Mesenchymal stem cell (in vitro differentiated cells and primary cell): ENCODE data around the gene CACNG6.

ENCODE experiments used
- DNase-seq: peaks from one replicate; pipeline ENCODE4 v3.0.0-alpha.2; 2013
- H2AFZ ChIP-seq: one replicate; pipeline ENCODE4 v1.6.1; 2013; ENCODE audit warnings: low read depth, mild to moderate bottlenecking, control low read depth, inconsistent platforms, low read length, moderate library complexity
- H2AK5ac ChIP-seq: 2 replicates; pipeline ENCODE4 v1.6.1; 2013; ENCODE audit warnings: low read length, moderate library complexity, mild to moderate bottlenecking, inconsistent platforms; ENCODE audit not compliant: severe bottlenecking
- H2BK120ac ChIP-seq: one replicate; pipeline ENCODE4 v1.6.1; 2013; ENCODE audit warnings: low read depth, mild to moderate bottlenecking, inconsistent platforms, low read length, moderate library complexity
- H2BK12ac ChIP-seq, 2 experiments: one replicate each; pipeline ENCODE4 v1.6.1; 2013; ENCODE audit warnings: inconsistent platforms in 2 of 2, low read length in 2 of 2, mild to moderate bottlenecking in 2 of 2, moderate library complexity in 2 of 2, control low read depth in 1 of 2
- H2BK15ac ChIP-seq: one replicate; pipeline ENCODE4 v1.6.1; 2013; ENCODE audit warnings: mild to moderate bottlenecking, low read depth, inconsistent platforms; ENCODE audit not compliant: poor library complexity, severe bottlenecking
- H2BK5ac ChIP-seq: 2 replicates; pipeline ENCODE4 v1.6.1; 2013; ENCODE audit warnings: low read depth, mild to moderate bottlenecking, low read length, control low read depth, inconsistent platforms; ENCODE audit not compliant: poor library complexity, severe bottlenecking
- H3K14ac ChIP-seq, 2 experiments: one replicate each; pipeline ENCODE4 v1.6.1; 2013; ENCODE audit warnings: inconsistent platforms in 2 of 2, low read length in 2 of 2, control low read depth in 1 of 2, mild to moderate bottlenecking in 1 of 2, moderate library complexity in 1 of 2
- H3K18ac ChIP-seq, 2 experiments: one replicate each; pipeline ENCODE4 v1.6.1; 2013; ENCODE audit warnings: inconsistent platforms in 2 of 2, low read length in 2 of 2, control low read depth in 1 of 2, low read depth in 1 of 2, mild to moderate bottlenecking in 1 of 2
- H3K23ac ChIP-seq, 2 experiments: one replicate each; pipeline ENCODE4 v1.6.1; 2013; ENCODE audit warnings: inconsistent platforms in 2 of 2, low read length in 2 of 2, mild to moderate bottlenecking in 2 of 2, moderate library complexity in 2 of 2, control low read depth in 1 of 2
- H3K27ac ChIP-seq: 2 replicates; pipeline ENCODE4 v1.5.1; 2013; ENCODE audit warnings: mild to moderate bottlenecking, moderate library complexity, low read length, control low read depth, inconsistent platforms; ENCODE audit not compliant: poor library complexity, severe bottlenecking
- H3K27me3 ChIP-seq, 2 experiments: 2 replicates each; pipeline versions ENCODE4 v1.6.1 to v1.7.0; 2013; ENCODE audit warnings: low read length in 2 of 2, mild to moderate bottlenecking in 2 of 2, moderate library complexity in 2 of 2, control low read depth in 1 of 2, inconsistent platforms in 1 of 2; ENCODE audit not compliant: control insufficient read depth in 1 of 2, insufficient read depth in 1 of 2
- H3K36me3 ChIP-seq, 2 experiments: 2 replicates each; pipeline versions ENCODE4 v1.6.1 to v1.7.0; 2013; ENCODE audit warnings: low read length in 2 of 2, control low read depth in 1 of 2, inconsistent platforms in 1 of 2, low read depth in 1 of 2, mild to moderate bottlenecking in 1 of 2; ENCODE audit not compliant: insufficient read depth in 2 of 2, control insufficient read depth in 1 of 2
- H3K4ac ChIP-seq, 2 experiments: one replicate each; pipeline ENCODE4 v1.6.1; 2013; ENCODE audit warnings: inconsistent platforms in 2 of 2, low read length in 2 of 2, mild to moderate bottlenecking in 2 of 2, moderate library complexity in 2 of 2, control low read depth in 1 of 2, low read depth in 1 of 2
- H3K4me1 ChIP-seq: 2 replicates; pipeline ENCODE4 v1.6.1; 2013; ENCODE audit warnings: low read depth, low read length, control low read depth; ENCODE audit not compliant: control insufficient read depth, insufficient read depth
- H3K4me2 ChIP-seq: 2 replicates; pipeline ENCODE4 v1.6.1; 2013; ENCODE audit warnings: low read length, mild to moderate bottlenecking, inconsistent platforms; ENCODE audit not compliant: poor library complexity, severe bottlenecking
- H3K4me3 ChIP-seq, 2 experiments: 2 replicates each; pipeline versions ENCODE4 v1.5.1 to v1.7.0; 2013; ENCODE audit warnings: low read length in 2 of 2, mild to moderate bottlenecking in 2 of 2, control low read depth in 1 of 2, low read depth in 1 of 2; ENCODE audit not compliant: insufficient read depth in 1 of 2
- H3K79me1 ChIP-seq: replicated peaks from 2 replicates; pipeline ENCODE4 v1.6.1; 2013; ENCODE audit warnings: mild to moderate bottlenecking, control low read depth, low read length, inconsistent platforms; ENCODE audit not compliant: poor library complexity, severe bottlenecking
- H3K9ac ChIP-seq: 2 replicates; pipeline ENCODE4 v1.7.0; 2013; ENCODE audit warnings: mild to moderate bottlenecking, low read length, moderate library complexity
- H3K9me3 ChIP-seq: 2 replicates; pipeline ENCODE4 v1.7.0; 2013; ENCODE audit warnings: mild to moderate bottlenecking, low read length; ENCODE audit not compliant: control insufficient read depth
- H4K8ac ChIP-seq: one replicate; pipeline ENCODE4 v1.6.1; 2013; ENCODE audit warnings: inconsistent platforms, mild to moderate bottlenecking, low read length, moderate library complexity
- H4K91ac ChIP-seq: one replicate; pipeline ENCODE4 v1.6.1; 2013; ENCODE audit warnings: mild to moderate bottlenecking, low read length, inconsistent platforms
- WGBS: methylation state at CpG from one replicate; pipeline ENCODE4 v1.1.7; 2013; ENCODE audit warnings: mixed read lengths; 5-methylcytosine and 5-hydroxymethylcytosine counted together

CACNG6 gene

DNA sequence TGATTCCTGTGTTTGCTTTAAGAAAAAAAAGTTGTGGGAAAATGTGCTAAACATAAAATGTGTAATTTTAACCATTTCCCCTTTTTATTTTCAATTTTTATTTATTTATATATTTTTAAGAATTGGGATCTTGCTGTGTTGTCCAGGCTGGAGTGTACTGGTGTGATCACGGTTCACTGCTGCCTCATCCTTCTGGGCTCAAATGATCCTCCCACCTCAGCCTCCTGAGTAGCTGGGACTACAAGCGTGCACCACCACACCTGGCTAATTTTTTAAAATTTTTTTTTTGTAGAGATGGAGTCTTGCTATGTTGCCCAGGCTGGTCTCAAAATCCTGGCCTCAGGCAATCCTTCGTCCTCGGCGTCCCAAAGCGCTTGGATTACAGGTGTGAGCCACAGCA is 19.0 kb downstream of the CACNG6 start:
- Histone ChIP-seq H3K18ac (no peak overlapping the region), H3K27ac (no peak overlapping the region), H3K27me3 (peaks cover 0 to 10% of the 10 kb centered on the region in 2 experiments), H3K4me2 (no peak overlapping the region), H2AFZ (no peak overlapping the region), H2AK5ac (no peak overlapping the region), H3K14ac (no peak overlapping the region), H3K9me3 (no peaks in the 10 kb centered on the region), H3K4me1 (no peaks in the 10 kb centered on the region), H2BK12ac (no peak overlapping the region), H4K91ac (no peak overlapping the region), H3K9ac (no peak overlapping the region), H3K4me3 (no peak overlapping the region), H2BK5ac (no peak overlapping the region), H3K4ac (no peak overlapping the region), H3K79me1 (no peaks in the 10 kb centered on the region), H2BK15ac (no peak overlapping the region), H2BK120ac (no peak overlapping the region), H4K8ac (no peak overlapping the region), H3K36me3 (no peaks in the 10 kb centered on the region), H3K23ac (no peak overlapping the region)
- 95% methylated on average over 6 of the region's 6 CpGs for WGBS
- DNase-seq = no peak

DNA sequence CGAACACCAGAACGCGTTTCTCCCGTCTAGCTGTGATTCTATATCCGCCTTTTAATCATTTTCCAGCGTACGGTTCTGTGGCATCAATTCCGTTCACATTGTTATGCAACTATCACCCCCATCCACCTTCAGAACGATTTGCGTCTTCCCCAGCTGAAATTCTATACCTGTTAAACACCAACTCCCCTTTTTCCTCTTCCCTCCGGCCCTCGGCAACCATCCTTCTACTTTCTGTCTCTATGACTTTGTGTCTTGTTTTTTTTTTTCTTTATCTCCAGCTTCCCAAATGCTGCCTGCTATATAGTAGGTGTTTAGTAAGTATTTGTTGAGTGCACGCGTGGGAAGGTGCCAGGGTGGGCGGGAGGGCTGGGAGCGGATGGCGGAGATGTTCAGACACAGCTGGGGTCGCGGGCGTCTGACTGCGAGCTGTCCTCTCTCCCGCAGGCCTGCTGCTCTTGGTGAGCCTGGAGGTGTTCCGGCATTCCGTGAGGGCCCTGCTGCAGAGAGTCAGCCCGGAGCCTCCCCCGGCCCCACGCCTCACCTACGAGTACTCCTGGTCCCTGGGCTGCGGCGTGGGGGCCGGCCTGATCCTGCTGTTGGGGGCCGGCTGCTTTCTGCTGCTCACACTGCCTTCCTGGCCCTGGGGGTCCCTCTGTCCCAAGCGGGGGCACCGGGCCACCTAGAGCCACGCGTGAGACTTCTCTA is 20.2 kb downstream of the CACNG6 start:
- no peaks in the 10 kb centered on the region for H3K9me3 ChIP-seq
- H3K79me1 ChIP-seq = no peaks in the 10 kb centered on the region
- no peak overlapping the region for H2AFZ ChIP-seq

DNA sequence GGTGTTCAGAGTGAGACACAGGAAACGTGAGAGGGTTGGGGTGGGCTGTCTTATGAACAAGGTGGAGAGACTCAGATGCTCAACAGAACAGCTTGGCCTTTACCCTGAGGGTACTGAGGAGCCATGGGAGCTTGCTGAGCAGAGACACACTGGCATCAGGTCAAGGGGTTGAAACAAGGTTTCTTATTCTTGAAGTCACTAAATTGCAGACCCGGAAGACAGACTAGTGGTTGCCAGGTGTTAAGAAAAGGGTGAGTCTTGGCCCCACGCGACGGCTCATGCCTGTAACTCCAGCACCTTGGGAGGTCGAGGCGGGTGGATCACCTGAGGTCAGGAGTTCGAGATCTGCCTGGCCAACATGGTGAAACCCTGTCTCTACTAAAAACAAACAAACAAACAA is 22.4 kb downstream of the CACNG6 start:
- Histone ChIP-seq H3K79me1 (no peaks in the 10 kb centered on the region), H3K4me1 (no peaks in the 10 kb centered on the region), H2BK15ac (no peak overlapping the region), H2AK5ac (no peak overlapping the region), H4K91ac (no peak overlapping the region), H3K27ac (no peak overlapping the region), H3K9me3 (peaks cover 4% of the 10 kb centered on the region), H3K23ac (no peak overlapping the region), H3K4me2 (no peak overlapping the region), H3K4ac (no peak overlapping the region), H2BK12ac (no peak overlapping the region), H3K27me3 (peaks cover 0 to 13% of the 10 kb centered on the region in 2 experiments), H4K8ac (no peak overlapping the region), H2BK120ac (no peak overlapping the region), H3K36me3 (no peaks in the 10 kb centered on the region), H2AFZ (no peak overlapping the region), H3K14ac (no peak overlapping the region), H2BK5ac (no peak overlapping the region), H3K9ac (no peak overlapping the region), H3K4me3 (no peak overlapping the region), H3K18ac (no peak overlapping the region)
- no peak for DNase-seq
- WGBS = 83% methylated on average over 8 of the region's 8 CpGs

More for the DNA sequence above, 20.2 kb downstream of the CACNG6 start:
- Histone ChIP-seq H3K4me2 (no peak overlapping the region), H3K27ac (no peak overlapping the region), H3K27me3 (peaks cover 0 to 13% of the 10 kb centered on the region in 2 experiments), H4K91ac (no peak overlapping the region), H2BK120ac (no peak overlapping the region), H3K4me3 (no peak overlapping the region), H2BK5ac (no peak overlapping the region), H3K23ac (no peak overlapping the region), H3K4me1 (no peaks in the 10 kb centered on the region), H3K18ac (no peak overlapping the region), H3K36me3 (no peaks in the 10 kb centered on the region), H2BK12ac (no peak overlapping the region), H4K8ac (no peak overlapping the region), H3K9ac (no peak overlapping the region), H2AK5ac (no peak overlapping the region), H3K4ac (no peak overlapping the region), H3K14ac (no peak overlapping the region), H2BK15ac (peak overlapping the region; percentile 52)
- 60% methylated on average over 35 of the region's 36 CpGs for WGBS
- DNase-seq = no peak

DNA sequence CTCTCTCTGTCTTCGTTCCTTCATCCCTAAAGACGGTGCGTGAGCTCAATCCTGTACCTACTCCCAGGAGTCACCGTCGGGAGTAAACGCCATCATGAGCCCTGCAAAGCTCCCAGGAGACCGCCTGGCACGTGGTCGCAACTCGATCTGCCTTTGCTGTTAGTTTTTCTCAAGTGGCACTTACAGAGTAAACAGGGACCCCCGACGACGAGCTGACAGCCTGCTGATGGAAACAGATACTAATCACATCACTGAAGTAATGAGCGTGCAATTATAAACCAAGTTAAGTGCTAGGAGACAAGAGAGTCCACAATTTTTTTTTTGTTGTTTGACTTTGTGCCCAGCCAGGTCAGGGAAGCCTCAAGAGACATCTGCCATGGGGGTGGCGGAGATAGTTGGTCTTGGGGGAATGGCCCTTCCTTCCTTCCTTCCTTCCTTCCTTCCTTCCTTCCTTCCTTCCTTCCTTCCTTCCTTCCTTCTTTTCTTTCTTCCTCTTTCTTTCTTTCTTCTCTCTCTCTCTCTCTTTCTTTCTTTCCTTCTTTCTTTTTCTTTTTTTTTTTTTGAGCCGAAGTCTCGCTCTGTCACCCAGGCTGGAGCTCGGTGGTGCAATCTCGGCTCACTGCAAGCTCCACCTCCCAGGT is 23.6 kb downstream of the CACNG6 start:
- H2AK5ac ChIP-seq = no peak overlapping the region
- DNase-seq = no peak
- H3K79me1 ChIP-seq = no peaks in the 10 kb centered on the region
- H3K18ac ChIP-seq = no peak overlapping the region
- H2AFZ ChIP-seq = no peak overlapping the region
- no peak overlapping the region for H3K14ac ChIP-seq
- no peak overlapping the region for H3K23ac ChIP-seq
- H3K27me3 ChIP-seq = peaks cover 0 to 13% of the 10 kb centered on the region in 2 experiments
- no peak overlapping the region for H2BK120ac ChIP-seq
- H2BK12ac ChIP-seq = no peak overlapping the region
- no peaks in the 10 kb centered on the region for H3K4me1 ChIP-seq
- no peak overlapping the region for H3K4ac ChIP-seq
- H3K27ac ChIP-seq = no peak overlapping the region
- H4K8ac ChIP-seq = no peak overlapping the region
- no peak overlapping the region for H2BK15ac ChIP-seq
- no peak overlapping the region for H2BK5ac ChIP-seq
- H3K9ac ChIP-seq = no peak overlapping the region
- H3K36me3 ChIP-seq = no peaks in the 10 kb centered on the region
- no peak overlapping the region for H4K91ac ChIP-seq
- peaks cover 4% of the 10 kb centered on the region for H3K9me3 ChIP-seq
- no peak overlapping the region for H3K4me3 ChIP-seq
- WGBS = 61% methylated on average over 18 of the region's 19 CpGs
- H3K4me2 ChIP-seq = no peak overlapping the region
